DND-41 (cell line): Measurements from ENCODE around the gene MCOLN1.

ENCODE experiments used
- CTCF ChIP-seq: IDR thresholded peaks from 2 replicates; pipeline ENCODE4 v1.5.1; 2012; ENCODE audit warnings: borderline replicate concordance, low read length, moderate library complexity, mild to moderate bottlenecking; ENCODE audit not compliant: poor library complexity, severe bottlenecking; ENCODE audit errors: extremely low read depth
- EZH2 ChIP-seq: IDR thresholded peaks from 3 replicates; pipeline ENCODE4 v1.6.1; 2012; ENCODE audit warnings: borderline replicate concordance, low read depth, mild to moderate bottlenecking, moderate library complexity, low read length, inconsistent platforms; ENCODE audit not compliant: severe bottlenecking

DNA sequence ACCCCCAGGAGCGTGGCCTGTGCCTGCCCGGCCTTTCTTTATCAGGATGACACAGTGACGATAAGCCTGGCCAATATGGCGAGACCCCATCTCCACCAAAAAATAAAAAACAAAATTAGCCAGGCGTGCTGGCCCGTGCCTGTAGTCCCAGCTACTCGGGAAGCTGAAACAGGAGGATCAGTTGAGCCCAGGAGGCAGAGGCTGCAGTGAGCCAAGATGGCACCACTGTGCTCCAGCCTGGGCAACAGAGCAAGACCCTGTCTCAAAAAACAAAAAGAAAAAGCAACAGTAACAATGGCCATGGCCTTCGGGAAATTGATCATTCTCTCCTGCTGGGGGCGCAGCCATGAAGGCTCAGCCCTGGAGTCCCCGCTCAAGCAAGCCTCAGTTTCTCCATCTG is 44.7 kb upstream of the MCOLN1 start:
- no peak for TF ChIP-seq EZH2
- no peak for TF ChIP-seq CTCF
